HepG2 (cell line): ENCODE measurements around the gene ELOVL5. TPM values are rescaled to one million over a fixed set of nuclear protein-coding genes. Genes with fewer than 3 reads are reported as not detected.
A peak's percentile ranks its signal among the peaks of the same experiment; 100 is the strongest.

Source experiments
- BCLAF1 ChIP-seq: fragments of 450-650 bp; IDR thresholded peaks from 2 replicates; pipeline ENCODE4 v1.6.1; 2017; ENCODE audit warnings: mild to moderate bottlenecking
- CBFB ChIP-seq: sonication (generic); formaldehyde crosslinking; IDR thresholded peaks from 2 replicates; pipeline ENCODE4 v1.4.0; 2020; ENCODE audit warnings: missing genetic modification reagents
- CENPT ChIP-seq: sonication (generic); formaldehyde crosslinking; IDR thresholded peaks from 2 replicates; pipeline ENCODE4 v1.8.0; 2022; ENCODE audit warnings: low read depth, mild to moderate bottlenecking, moderate library complexity, missing genetic modification reagents
- DZIP1 ChIP-seq: sonication (generic); formaldehyde crosslinking; IDR thresholded peaks from 2 replicates; pipeline ENCODE4 v1.5.0; 2020; ENCODE audit warnings: mild to moderate bottlenecking, missing genetic modification reagents
- FOXA3 ChIP-seq: IDR thresholded peaks from 2 replicates; pipeline ENCODE4 v1.6.1; 2016; ENCODE audit warnings: missing genetic modification reagents, missing compliant biosample characterization
- GPN1 ChIP-seq: sonication (generic); formaldehyde crosslinking; IDR thresholded peaks from 2 replicates; pipeline ENCODE4 v1.5.1; 2020; ENCODE audit warnings: missing genetic modification reagents, borderline replicate concordance
- IRF1 ChIP-seq: sonication (generic); formaldehyde crosslinking; IDR thresholded peaks from 2 replicates; pipeline ENCODE4 v1.4.0; 2020; ENCODE audit warnings: low read depth, mild to moderate bottlenecking, missing genetic modification reagents
- KDM1A ChIP-seq: IDR thresholded peaks from 2 replicates; pipeline ENCODE4 v1.6.1; 2016; ENCODE audit warnings: missing compliant biosample characterization
- SOX6 ChIP-seq, 2 experiments: fragments of 450-650 bp in 1 of 2; sonication (generic) in 1 of 2; formaldehyde crosslinking in 1 of 2; IDR thresholded peaks; 2 replicates each; pipeline versions ENCODE4 v1.4.0 to v1.6.1; 2017 to 2020; ENCODE audit warnings: antibody characterized with exemption in 1 of 2, mild to moderate bottlenecking in 1 of 2, missing genetic modification reagents in 1 of 2
- TFAP4 ChIP-seq: sonication (generic); IDR thresholded peaks from 2 replicates; pipeline ENCODE4 v1.6.1; 2016; ENCODE audit warnings: low read depth, borderline replicate concordance
- ZBTB39 ChIP-seq: sonication (generic); formaldehyde crosslinking; IDR thresholded peaks from 2 replicates; pipeline ENCODE4 v1.5.0; 2020; ENCODE audit warnings: missing genetic modification reagents
- ZFYVE20 ChIP-seq: sonication (generic); formaldehyde crosslinking; IDR thresholded peaks from 2 replicates; pipeline ENCODE4 v1.8.0; 2023; ENCODE audit warnings: low read depth, mild to moderate bottlenecking, moderate library complexity, missing genetic modification reagents, borderline replicate concordance
- ZMYM4 ChIP-seq: sonication (generic); formaldehyde crosslinking; IDR thresholded peaks from 2 replicates; pipeline ENCODE4 v1.8.1; 2023; ENCODE audit warnings: mild to moderate bottlenecking, missing genetic modification reagents
- ZNF24 ChIP-seq: fragments of 450-650 bp; IDR thresholded peaks from 2 replicates; pipeline ENCODE4 v1.6.1; 2017; ENCODE audit warnings: antibody characterized with exemption, mild to moderate bottlenecking
- ZNF260 ChIP-seq: sonication (generic); formaldehyde crosslinking; IDR thresholded peaks from 2 replicates; pipeline ENCODE4 v1.4.0; 2020; ENCODE audit warnings: missing genetic modification reagents, low read depth, mild to moderate bottlenecking, borderline replicate concordance
- ZNF7 ChIP-seq: IDR thresholded peaks from 2 replicates; pipeline ENCODE4 v1.6.1; 2016; ENCODE audit warnings: missing biosample characterization, missing genetic modification reagents
- ZSCAN20 ChIP-seq: sonication (generic); formaldehyde crosslinking; IDR thresholded peaks from 2 replicates; pipeline ENCODE4 v1.4.0; 2020; ENCODE audit warnings: missing genetic modification reagents, mild to moderate bottlenecking, borderline replicate concordance
- polyA plus RNA-seq, 8 experiments: library from polyadenylated mRNA; depleted of rRNA in 3 of 8; stranded (reverse) in 7 of 8; unstranded in 1 of 8; fragments of >200 nt; fragmentation: Illumina TruSeq in 4 of 8; extraction: Trizol in 4 of 8; gene quantifications; 2 replicates each; pipeline versions ENCODE4 v1.2.1 to v1.2.3, GENCODE V29; 2011 to 2016; ENCODE audit warnings: low read depth in 4 of 8, missing spikeins in 1 of 8, mixed read lengths in 1 of 8; ENCODE audit not compliant: insufficient read depth in 1 of 8
- total RNA-seq, 5 experiments: library from RNA; depleted of rRNA; stranded (reverse); fragments of >200 nt; fragmentation: Illumina TruSeq; extraction: Trizol; gene quantifications; 2 replicates each; pipeline ENCODE4 v1.2.3, GENCODE V29; 2016; ENCODE audit warnings: low read depth in 1 of 5

Gene ELOVL5
- total and polyA plus RNA-seq, 2 of the 13 experiments (the other 11 are each of a cell fraction or from before 2014, with no cell fraction given) = 50.1 to 72.4 TPM

GRCh38 chr6:53359095-53359842 lies 10.5 kb upstream of the ELOVL5 start (continued):
- no peak for TF ChIP-seq BCLAF1
- no peak for TF ChIP-seq SOX6 (IDR thresholded peaks at IDR 0.05)
- TF ChIP-seq SOX6 (CRISPR knock-in tag; IDR thresholded peaks at IDR 0.05) = peak; percentile 81
- no peak; the same call in 1 of the 2 replicates for TF ChIP-seq TFAP4
- no peak for TF ChIP-seq IRF1 (CRISPR knock-in tag)
- TF ChIP-seq ZNF260 (CRISPR knock-in tag) = no peak
- no peak; the same call in 1 of the 2 replicates for TF ChIP-seq ZFYVE20 (CRISPR knock-in tag)
- no peak; the same call in 1 of the 2 replicates for TF ChIP-seq ZNF7 (CRISPR knock-in tag)
- TF ChIP-seq KDM1A (CRISPR knock-in tag) = no peak
- peak; percentile 92 for TF ChIP-seq ZMYM4
- no peak for TF ChIP-seq GPN1 (CRISPR knock-in tag)
- TF ChIP-seq ZNF24 = no peak
- TF ChIP-seq DZIP1 = peak; percentile 41; the same call in 1 of the 2 replicates
- TF ChIP-seq ZSCAN20 (CRISPR knock-in tag) = peak; percentile 70; the same call in 1 of the 2 replicates
- no peak for TF ChIP-seq CBFB
- TF ChIP-seq ZBTB39 (CRISPR knock-in tag) = no peak; the same call in 1 of the 2 replicates
- TF ChIP-seq FOXA3 = peak; percentile 71
- TF ChIP-seq CENPT (CRISPR knock-in tag) = no peak
